ENCODE data around the gene BRD1.

GRCh38 chr22:49767355-49768062 is 60.2 kb downstream of the BRD1 start:
- peak; percentile 49 to 69 (median 59) for TF ChIP-seq CTCF (IDR thresholded peaks at IDR 0.05)
- no peak for TF ChIP-seq POLR2A (IDR thresholded peaks at IDR 0.05)

Measured in sigmoid colon (tissue), 3 donors.